HuH-7.5 (cell line): ENCODE results near the gene ZNF236.
"Not testable (repeated sequence)": the region's sequence is repeated elsewhere in the genome, so short reads cannot be mapped to it uniquely, and the experiment has no call there.

Experiments used
- DNase-seq: peaks from one replicate; pipeline ENCODE4 v3.0.0; 2011; ENCODE audit warnings: low spot score

Gene ZNF236

DNA sequence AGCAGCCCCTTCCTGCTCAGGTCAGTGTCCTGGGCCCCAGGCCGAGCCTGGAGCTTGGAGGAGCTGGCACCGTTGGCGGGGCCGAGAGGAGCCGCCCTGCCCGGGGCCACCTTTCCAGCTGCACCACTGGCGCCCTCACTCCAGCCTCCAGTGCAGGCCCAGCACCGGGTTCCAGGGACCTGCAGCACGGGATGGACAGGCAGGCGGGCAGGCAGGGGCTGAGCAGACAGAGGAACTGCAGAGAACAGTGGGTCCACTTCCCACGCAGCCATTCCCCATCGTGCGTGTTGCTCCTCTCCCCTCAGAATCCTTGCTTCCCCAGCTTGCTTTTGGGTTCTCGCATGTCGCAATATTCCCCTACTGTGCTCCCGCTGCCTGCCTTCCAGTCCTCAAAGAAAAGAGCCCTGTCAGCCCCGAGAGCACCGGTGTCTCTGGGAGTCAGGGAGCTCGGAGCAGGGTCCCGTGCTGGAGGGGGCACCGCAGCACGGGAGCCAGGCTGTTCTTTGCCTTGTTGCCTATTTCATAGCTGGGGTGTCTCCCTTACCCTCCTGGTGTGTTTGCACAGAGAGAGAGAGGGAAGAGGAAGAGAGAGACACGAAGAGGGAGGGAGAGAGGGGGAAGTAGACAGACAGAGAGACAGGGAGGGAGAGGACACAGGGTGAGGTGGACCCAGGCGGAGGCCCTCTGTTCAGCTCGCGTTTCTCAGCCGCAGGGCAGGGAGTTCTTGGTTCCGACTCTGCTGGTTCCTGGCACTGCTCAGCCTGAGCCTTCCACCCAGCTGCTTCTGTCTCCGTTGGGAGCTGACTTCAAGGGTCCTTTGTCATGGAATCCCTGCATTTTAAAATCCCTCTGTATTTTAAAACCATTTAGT lies 184.2 kb downstream of the ZNF236 start:
- DNase-seq = no peak

- no peak for DNase-seq
Measured at GRCh38 chr18:77007251-77007650, 184.9 kb downstream of the ZNF236 start.

DNA sequence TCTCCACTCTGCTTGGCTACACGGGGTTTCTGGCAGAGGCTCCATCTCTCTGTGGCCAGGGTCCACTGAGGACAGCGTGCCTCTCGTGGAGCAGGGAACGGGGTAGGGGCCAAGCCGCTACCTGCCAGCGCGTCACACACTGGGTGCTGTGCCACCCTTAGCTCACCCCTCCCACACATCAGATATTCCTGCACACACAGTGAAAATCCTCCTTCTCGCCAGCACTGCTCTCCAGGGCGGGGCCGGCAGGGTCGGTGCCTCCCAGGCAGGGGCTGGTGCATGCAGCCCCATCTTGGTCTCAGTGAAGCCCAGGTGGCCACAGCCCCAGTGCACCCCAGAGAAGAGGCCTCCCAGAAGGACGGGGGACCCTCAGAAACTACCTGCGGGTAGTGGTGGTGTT lies 185.6 kb downstream of the ZNF236 start:
- DNase-seq = no peak

DNA sequence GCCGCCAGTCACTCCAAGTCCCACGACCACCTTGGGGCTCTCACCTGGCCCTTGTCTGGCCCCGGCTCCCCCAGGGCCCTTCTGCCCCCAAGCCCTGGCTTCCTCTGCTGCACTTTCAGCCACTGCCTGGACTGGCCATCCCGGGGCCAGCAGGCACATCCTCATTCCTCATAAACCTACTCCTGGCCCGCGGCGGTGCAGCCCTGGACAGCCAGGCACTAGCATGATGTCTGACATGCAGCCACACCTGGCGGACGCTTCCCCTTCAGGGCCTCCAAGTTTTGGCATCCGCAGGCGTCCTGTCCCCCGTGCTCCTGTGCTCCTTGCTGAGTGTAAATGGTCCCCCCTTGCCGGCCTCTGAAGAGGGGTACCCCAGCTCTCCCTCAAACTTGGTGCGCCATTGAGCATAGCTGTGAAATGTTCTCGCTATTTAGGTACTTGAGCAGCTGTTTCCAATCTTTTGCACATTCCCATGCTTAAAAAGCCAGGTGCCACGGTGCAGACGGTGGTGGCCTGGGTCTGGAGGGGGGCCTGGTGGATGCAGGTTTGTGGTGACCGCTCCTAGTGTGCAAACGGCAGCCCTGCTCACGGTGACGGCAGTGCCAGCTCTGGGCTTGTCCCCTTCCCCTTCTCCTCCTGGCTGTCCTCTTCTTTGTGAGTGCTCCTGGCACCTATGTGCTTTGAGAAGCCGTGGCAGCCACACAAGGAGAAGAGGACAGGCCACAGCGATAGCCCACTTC lies 186.4 kb downstream of the ZNF236 start:
- DNase-seq = no peak

DNA sequence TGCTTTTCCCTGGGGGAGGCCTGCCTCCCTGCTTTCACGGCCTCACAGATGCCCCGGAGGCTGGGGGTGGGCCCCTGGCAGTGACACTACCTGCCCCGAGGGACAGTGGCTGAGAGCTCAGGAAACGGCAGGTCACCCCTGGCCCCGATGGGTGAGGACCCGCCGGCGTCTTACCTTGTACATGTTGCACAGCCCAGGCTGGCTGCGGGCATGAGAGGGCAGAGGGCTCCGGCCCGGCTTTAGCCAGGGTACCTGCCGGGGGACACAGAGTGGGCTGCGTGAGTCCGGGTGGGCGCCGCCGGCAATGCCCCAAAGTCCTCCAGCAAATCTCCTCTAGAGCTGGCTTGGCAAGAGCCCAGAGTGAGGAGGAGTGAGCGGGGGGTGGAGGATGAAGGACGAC lies 187.3 kb downstream of the ZNF236 start:
- DNase-seq = no peak

DNA sequence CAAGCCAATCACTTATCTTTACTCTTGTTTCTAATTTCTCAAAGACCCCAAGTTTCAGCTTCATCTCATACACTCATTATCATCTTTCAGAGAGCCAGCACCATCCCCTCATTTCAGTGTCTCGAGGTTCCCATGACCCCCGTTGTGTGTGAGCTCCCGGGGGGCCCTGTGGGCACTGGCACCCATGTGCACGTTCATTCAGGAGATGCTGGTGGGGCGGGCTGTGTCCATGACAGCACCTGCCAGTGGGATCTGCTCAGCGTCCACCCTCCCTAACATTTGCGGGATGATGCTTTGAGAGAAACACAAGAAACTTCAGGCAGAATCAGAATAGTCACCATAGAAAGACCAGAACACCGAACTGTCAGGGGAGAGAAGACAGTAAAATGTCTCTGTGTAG lies 189.8 kb downstream of the ZNF236 start:
- no peak for DNase-seq

- no peak for DNase-seq
Measured at GRCh38 chr18:77012806-77013541, 190.6 kb downstream of the ZNF236 start.

GRCh38 chr18:77013811-77014521 lies 191.6 kb downstream of the ZNF236 start:
- no peak for DNase-seq

GRCh38 chr18:77014538-77014937 lies 192.2 kb downstream of the ZNF236 start:
- no peak for DNase-seq

DNA sequence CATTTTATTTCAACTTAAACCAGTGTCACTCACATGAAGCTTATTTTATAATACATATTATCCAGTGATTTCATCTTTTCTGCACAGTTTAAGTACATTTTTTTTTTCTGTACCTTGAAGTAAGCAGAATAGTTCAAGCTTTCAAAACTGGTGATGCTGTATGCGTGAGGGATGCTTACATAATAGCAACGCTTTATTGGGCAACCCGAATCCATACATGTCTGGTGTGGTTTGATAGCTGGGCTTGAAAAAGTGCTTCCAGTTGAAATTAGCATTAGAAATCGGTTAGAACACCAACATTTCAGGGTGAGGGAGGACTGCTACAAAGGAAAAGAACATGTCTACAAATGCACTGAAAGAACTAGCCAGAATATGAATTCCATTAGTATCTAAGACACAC lies 192.8 kb downstream of the ZNF236 start:
- DNase-seq = no peak

- no peak for DNase-seq
Measured at GRCh38 chr18:77015771-77016710, 193.7 kb downstream of the ZNF236 start.

GRCh38 chr18:77016936-77017335 lies 194.6 kb downstream of the ZNF236 start:
- DNase-seq = no peak

DNA sequence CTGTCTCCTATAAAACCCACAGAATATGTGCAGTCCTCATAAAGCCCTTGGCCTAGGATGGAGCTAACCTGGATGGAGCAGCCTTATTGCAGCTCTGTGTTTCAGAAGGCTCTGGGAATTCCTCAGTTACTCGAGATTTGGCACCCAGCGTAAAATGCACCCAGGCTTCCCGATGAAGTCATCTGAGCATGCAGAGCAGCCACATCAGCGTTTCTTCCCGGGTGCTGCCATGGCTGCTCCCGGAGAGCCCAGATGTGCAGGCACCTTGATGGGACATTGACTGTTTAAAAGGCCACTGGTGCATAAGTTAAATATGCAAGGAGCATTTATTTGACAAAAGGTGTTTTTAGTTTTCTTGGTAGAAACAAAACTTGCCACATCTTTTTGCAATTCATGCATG lies 195.0 kb downstream of the ZNF236 start:
- no peak for DNase-seq

GRCh38 chr18:77018650-77019049 lies 196.3 kb downstream of the ZNF236 start:
- DNase-seq = not testable (repeated sequence)

DNA sequence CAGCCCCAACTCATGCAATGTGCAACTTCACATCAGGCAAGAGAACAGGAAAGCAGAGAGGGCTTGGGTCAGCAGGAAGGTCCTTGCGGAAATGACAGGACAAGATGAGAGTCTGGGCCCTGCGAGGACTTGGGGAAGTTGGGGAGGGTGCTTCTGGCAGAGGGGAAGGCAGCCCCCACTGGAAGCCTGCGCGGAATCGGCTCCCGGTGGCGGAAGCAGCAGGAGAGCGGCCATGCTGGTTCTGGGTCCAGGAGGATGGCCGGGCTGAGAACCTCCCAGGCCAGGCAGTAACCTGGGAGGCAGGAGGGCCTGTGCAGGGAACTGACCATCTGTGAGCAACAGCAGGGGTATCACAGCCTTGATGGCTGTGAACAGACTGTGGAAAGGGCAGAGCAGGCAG lies 197.3 kb downstream of the ZNF236 start:
- no peak for DNase-seq
